Duodenal mucosa (tissue), 2 donors: ENCODE results near the gene CHKA.
A peak's percentile ranks its signal among the peaks of the same experiment; 100 is the strongest.

Experiments used
- H3K27ac ChIP-seq: one replicate; pipeline ENCODE4 v1.7.0; 2013; ENCODE audit warnings: low read depth, low read length
- H3K27me3 ChIP-seq, 2 donors: one replicate each; pipeline ENCODE4 v1.7.0; 2013; ENCODE audit warnings: low read length in 2 of 2, control low read depth in 1 of 2; ENCODE audit not compliant: insufficient read depth in 2 of 2, control insufficient read depth in 1 of 2
- H3K36me3 ChIP-seq, 2 donors: one replicate each; pipeline ENCODE4 v1.7.0; 2013; ENCODE audit warnings: low read length in 2 of 2, control low read depth in 1 of 2; ENCODE audit not compliant: insufficient read depth in 2 of 2, control insufficient read depth in 1 of 2
- H3K4me1 ChIP-seq, 2 donors: one replicate each; pipeline ENCODE4 v1.7.0; 2013; ENCODE audit warnings: low read length in 2 of 2, control low read depth in 1 of 2; ENCODE audit not compliant: insufficient read depth in 2 of 2, control insufficient read depth in 1 of 2
- H3K4me3 ChIP-seq, 2 donors: one replicate each; pipeline ENCODE4 v1.7.0; 2013; ENCODE audit warnings: low read length in 2 of 2, low read depth in 1 of 2
- H3K9ac ChIP-seq, 2 donors: one replicate each; pipeline ENCODE4 v1.7.0; 2013; ENCODE audit warnings: low read length in 2 of 2, low read depth in 1 of 2
- H3K9me3 ChIP-seq, 2 donors: one replicate each; pipeline ENCODE4 v1.7.0; 2013; ENCODE audit warnings: low read length in 2 of 2, control low read depth in 1 of 2; ENCODE audit not compliant: control insufficient read depth in 1 of 2

Gene CHKA

GRCh38 chr11:68117853-68118470, 3.2 kb downstream of the CHKA start:
- peak overlapping the region; percentile 76 to 84 for H3K9ac ChIP-seq
- no peaks in the 10 kb centered on the region for H3K27me3 ChIP-seq
- H3K4me3 ChIP-seq = peak overlapping the region; percentile 71 to 91
- peaks cover 39 to 46% of the 10 kb centered on the region in 2 donors for H3K4me1 ChIP-seq
- no peak overlapping the region for H3K27ac ChIP-seq
- H3K9me3 ChIP-seq = no peaks in the 10 kb centered on the region
- H3K36me3 ChIP-seq = no peaks in the 10 kb centered on the region

GRCh38 chr11:68116974-68117373, 4.2 kb downstream of the CHKA start:
- H3K27ac ChIP-seq = no peak overlapping the region
- H3K27me3 ChIP-seq = no peaks in the 10 kb centered on the region
- peaks cover 35 to 38% of the 10 kb centered on the region in 2 donors for H3K4me1 ChIP-seq
- peak overlapping the region in 1 of 2 donors; percentile 56 for H3K9ac ChIP-seq
- H3K36me3 ChIP-seq = no peaks in the 10 kb centered on the region
- no peaks in the 10 kb centered on the region for H3K9me3 ChIP-seq
- H3K4me3 ChIP-seq = no peak overlapping the region

GRCh38 chr11:68116126-68116525, 5.1 kb downstream of the CHKA start:
- Histone ChIP-seq H3K9ac (peak overlapping the region in 1 of 2 donors; percentile 56), H3K36me3 (no peaks in the 10 kb centered on the region), H3K27me3 (no peaks in the 10 kb centered on the region), H3K27ac (peak overlapping the region; percentile 10), H3K9me3 (no peaks in the 10 kb centered on the region), H3K4me3 (peak overlapping the region in 1 of 2 donors; percentile 0), H3K4me1 (peaks cover 32 to 35% of the 10 kb centered on the region in 2 donors)

GRCh38 chr11:68115285-68115684, 5.9 kb downstream of the CHKA start:
- Histone ChIP-seq H3K9me3 (no peaks in the 10 kb centered on the region), H3K27ac (no peak overlapping the region)

GRCh38 chr11:68113986-68114385, 7.2 kb downstream of the CHKA start:
- no peak overlapping the region for H3K4me3 ChIP-seq
- H3K4me1 ChIP-seq = peaks cover 26 to 32% of the 10 kb centered on the region in 2 donors
- H3K27me3 ChIP-seq = no peaks in the 10 kb centered on the region
- H3K9me3 ChIP-seq = no peaks in the 10 kb centered on the region
- H3K27ac ChIP-seq = no peak overlapping the region
- no peak overlapping the region for H3K9ac ChIP-seq
- no peaks in the 10 kb centered on the region for H3K36me3 ChIP-seq

More at GRCh38 chr11:68115285-68115684, 5.9 kb downstream of the CHKA start:
- Histone ChIP-seq H3K4me1 (peaks cover 32 to 35% of the 10 kb centered on the region in 2 donors), H3K36me3 (no peaks in the 10 kb centered on the region), H3K27me3 (no peaks in the 10 kb centered on the region), H3K9ac (no peak overlapping the region), H3K4me3 (no peak overlapping the region)

- peak overlapping the region; percentile 48 for H3K27ac ChIP-seq
- peak overlapping the region; percentile 51 to 58 for H3K9ac ChIP-seq
- no peak overlapping the region for H3K4me3 ChIP-seq
- peaks cover 23 to 29% of the 10 kb centered on the region in 2 donors for H3K4me1 ChIP-seq
- H3K36me3 ChIP-seq = no peaks in the 10 kb centered on the region
- H3K9me3 ChIP-seq = no peaks in the 10 kb centered on the region
- no peaks in the 10 kb centered on the region for H3K27me3 ChIP-seq
Observed at GRCh38 chr11:68107689-68108088, 13.5 kb downstream of the CHKA start.

- peak overlapping the region; percentile 85 for H3K27ac ChIP-seq
- peaks cover 23 to 29% of the 10 kb centered on the region in 2 donors for H3K4me1 ChIP-seq
- peak overlapping the region; percentile 20 to 40 for H3K4me3 ChIP-seq
- H3K9ac ChIP-seq = peak overlapping the region; percentile 55 to 58
- H3K36me3 ChIP-seq = no peaks in the 10 kb centered on the region
- no peaks in the 10 kb centered on the region for H3K27me3 ChIP-seq
- no peaks in the 10 kb centered on the region for H3K9me3 ChIP-seq
Observed at GRCh38 chr11:68106165-68106940, 14.8 kb downstream of the CHKA start.

- peak overlapping the region; percentile 35 to 57 for H3K9ac ChIP-seq
Observed at GRCh38 chr11:68099474-68100405, 21.4 kb downstream of the CHKA start.

GRCh38 chr11:68099057-68099456, 22.1 kb downstream of the CHKA start:
- H3K27me3 ChIP-seq = no peaks in the 10 kb centered on the region
- H3K9ac ChIP-seq = peak overlapping the region; percentile 2 to 35
- H3K4me3 ChIP-seq = peak overlapping the region in 1 of 2 donors; percentile 44
- no peaks in the 10 kb centered on the region for H3K9me3 ChIP-seq
- H3K36me3 ChIP-seq = peaks cover 0 to 7% of the 10 kb centered on the region in 2 donors
- no peak overlapping the region for H3K27ac ChIP-seq
- peaks cover 12 to 20% of the 10 kb centered on the region in 2 donors for H3K4me1 ChIP-seq

More at GRCh38 chr11:68099474-68100405, 21.4 kb downstream of the CHKA start:
- Histone ChIP-seq H3K36me3 (no peaks in the 10 kb centered on the region), H3K9me3 (no peaks in the 10 kb centered on the region), H3K4me1 (peaks cover 12 to 20% of the 10 kb centered on the region in 2 donors), H3K27me3 (no peaks in the 10 kb centered on the region), H3K4me3 (peak overlapping the region; percentile 33 to 44), H3K27ac (no peak overlapping the region)
